Stimulated activated CD8-positive, alpha-beta memory T cell treated with anti-CD3 and anti-CD28 coated beads, Interleukin-7, amount 100 ng/mL, for 24 hours (primary cell): ENCODE results near the gene ERCC4.

Experiments
- DNase-seq: peaks from one replicate; pipeline ENCODE4 v3.0.0-alpha.2; 2020; ENCODE audit warnings: low read depth

ERCC4 gene

DNA sequence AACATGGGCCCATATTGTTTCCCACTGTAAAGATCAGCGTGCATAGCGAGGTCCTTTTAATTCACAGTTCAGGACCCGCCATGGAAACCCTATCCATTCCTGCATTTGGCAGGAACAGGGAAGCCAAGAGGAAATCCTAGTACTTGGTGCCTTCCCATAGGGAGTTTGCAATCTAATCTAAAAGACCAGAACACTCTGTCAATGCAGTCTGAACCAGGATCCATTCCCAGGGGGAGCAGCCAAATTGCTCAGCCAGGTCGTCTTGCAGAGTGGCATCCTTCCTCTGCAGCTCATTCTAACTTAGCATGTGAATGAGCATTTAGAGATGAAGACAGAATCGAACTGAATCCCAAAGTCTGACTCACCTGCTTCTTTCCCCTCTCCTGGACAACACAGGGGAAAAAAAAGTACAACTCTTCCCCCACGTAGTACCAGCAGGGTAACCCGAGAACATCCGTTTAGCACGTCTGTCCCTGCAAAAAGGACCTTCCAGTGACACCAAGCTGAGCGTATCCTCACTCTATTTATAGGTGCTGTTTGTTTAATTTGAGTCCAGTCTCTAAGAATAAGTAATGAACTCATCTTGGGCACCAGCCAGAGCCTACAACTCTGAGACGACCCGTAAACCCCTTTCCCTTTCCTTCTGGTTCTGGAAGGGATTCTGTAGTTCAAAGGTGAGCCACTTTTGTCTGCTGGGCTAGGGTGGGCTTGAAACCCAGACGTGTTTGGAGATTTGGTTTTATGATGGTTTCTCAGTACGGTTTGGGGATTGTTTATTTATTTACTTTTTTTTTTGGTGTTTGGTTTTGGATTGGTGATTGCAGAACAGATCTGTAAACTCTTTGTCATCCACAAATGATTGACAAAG, 74.5 kb downstream of the ERCC4 start:
- no peak for DNase-seq

GRCh38 chr16:13995194-13995593, 75.2 kb downstream of the ERCC4 start:
- no peak for DNase-seq

- no peak for DNase-seq
These were observed 76.9 kb downstream of the ERCC4 start for GRCh38 chr16:13996778-13997288.

DNA sequence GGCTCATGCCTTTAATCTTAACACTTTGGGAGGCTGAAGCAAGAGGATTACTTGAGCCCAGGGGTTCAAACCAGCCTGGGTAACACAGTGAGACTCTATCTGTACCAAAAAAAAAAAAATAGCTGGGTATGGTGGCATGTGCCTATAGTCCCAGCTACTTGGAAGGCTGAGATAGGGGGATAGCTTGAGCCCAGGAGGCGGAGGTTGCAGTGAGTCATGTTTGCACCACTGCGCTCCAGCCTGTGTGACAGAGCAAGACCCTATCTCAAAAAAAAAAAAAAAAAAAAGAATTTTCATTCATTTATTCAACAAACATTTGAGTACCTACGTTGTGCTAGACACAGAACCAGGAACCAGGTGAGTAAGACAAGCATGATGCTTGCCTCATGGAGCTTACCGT, 77.6 kb downstream of the ERCC4 start:
- DNase-seq, result no peak

DNA sequence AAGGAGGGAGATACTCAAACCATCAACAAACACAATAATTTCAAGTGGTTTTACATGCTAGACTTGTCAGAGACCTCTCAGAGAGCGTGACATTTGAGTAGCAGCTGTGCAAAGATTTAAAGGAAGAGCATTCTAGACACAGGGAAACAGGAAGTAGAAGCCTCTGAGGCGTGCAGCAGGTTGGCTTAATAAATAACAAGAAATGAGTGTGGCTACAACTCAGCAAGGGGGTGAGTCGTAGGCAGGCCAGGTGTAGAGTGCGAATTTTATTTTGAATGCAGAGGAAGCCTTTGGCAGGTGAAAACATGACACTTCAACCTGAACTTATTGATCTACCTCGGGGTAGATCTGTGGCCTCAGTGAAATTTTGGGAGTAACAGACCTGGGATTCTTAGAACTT, 78.0 kb downstream of the ERCC4 start:
- no peak for DNase-seq

DNA sequence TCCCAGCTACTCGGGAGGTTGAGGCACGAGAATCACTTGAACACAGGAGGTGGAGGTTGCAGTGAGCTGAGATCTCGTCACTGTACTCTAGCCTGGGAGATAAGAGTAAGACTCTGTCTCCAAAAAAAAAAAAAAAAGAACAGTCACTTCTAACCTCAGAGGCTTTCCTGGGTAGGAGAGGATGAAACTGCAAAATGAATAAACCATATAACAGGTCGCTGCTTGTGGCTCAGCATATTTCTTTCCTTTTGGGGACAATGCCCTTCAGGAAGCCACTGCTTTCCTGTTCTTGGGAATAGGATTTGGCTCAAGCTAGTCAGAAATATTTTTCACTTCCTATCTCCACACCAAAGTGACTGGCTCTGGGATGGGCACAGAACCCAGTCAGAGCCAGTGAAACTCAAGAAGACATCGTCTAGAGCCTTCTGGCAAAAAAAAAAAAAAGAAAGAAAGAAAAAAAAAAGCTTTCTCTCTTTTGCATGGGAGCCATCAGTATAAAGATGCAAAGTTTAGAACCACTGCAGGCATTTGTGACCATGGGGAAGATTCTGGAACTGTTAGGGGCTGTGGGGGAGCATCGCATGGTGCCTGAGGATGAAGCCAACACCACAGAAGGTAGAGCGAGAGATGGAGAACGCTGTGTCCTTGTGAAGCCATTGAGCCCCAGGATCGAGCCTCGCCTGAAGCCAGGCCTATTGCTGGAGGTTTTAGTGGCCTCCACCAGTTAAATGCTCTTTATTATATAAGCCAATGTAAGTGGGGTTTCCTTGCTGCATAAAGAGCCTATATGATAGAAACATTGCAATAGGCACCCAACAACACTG, 79.3 kb downstream of the ERCC4 start:
- DNase-seq, result no peak

DNA sequence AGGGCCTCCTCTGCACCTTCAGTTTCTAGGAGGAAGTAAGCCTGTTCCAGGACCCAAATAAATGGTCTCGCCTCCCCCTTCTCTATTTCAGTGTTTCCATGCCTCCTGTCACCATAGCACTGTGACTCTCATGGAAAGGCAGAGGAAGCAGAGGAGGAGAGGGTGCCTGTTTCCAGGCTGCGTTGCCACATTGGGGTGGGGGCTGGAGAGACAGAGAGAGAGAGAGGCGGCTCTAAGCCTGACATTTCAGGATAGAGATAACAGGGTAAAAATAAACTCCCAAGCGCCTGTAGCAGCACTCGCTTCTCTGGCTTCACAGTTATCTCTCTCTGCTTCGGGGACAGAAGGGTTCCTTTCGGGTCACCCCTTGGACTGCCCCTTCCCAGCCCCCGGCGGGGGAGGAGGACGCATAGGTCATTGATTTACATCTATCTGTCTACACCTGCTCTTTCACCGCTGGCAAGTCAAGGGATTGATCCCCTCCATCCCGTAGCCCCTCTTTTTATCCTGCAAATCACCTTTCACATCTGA, 80.0 kb downstream of the ERCC4 start:
- no peak for DNase-seq

DNA sequence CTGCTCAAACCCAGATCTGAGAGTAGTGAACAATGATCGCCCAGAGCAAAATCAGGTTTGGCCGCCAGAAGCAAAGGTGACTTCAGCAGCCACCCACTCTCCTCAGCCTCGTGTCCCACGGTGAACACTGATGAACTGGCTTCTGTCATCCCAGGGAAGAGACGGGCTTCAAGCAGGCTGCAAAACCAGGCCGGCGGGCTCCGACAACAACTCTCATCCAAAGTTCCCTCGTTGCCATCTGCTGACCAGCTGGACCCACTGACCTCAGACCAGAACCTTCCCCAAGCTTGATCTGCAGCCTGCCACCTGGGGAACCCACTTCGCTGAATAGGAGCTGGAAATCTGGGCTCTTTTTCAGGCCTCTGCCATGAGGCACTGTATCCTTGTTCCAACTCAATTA, 81.6 kb downstream of the ERCC4 start:
- DNase-seq, result no peak
